COR-L47 (cell line): ENCODE results near the gene PEDS1.
A peak's percentile ranks its signal among the peaks of the same experiment; 100 is the strongest.
"Not testable (repeated sequence)": the region's sequence is repeated elsewhere in the genome, so short reads cannot be mapped to it uniquely, and the experiment has no call there.

Source experiments
- DNase-seq: peaks from one replicate; lab custom pipeline; 2025; lab: John Stamatoyannopoulos, UW

Gene PEDS1

DNA sequence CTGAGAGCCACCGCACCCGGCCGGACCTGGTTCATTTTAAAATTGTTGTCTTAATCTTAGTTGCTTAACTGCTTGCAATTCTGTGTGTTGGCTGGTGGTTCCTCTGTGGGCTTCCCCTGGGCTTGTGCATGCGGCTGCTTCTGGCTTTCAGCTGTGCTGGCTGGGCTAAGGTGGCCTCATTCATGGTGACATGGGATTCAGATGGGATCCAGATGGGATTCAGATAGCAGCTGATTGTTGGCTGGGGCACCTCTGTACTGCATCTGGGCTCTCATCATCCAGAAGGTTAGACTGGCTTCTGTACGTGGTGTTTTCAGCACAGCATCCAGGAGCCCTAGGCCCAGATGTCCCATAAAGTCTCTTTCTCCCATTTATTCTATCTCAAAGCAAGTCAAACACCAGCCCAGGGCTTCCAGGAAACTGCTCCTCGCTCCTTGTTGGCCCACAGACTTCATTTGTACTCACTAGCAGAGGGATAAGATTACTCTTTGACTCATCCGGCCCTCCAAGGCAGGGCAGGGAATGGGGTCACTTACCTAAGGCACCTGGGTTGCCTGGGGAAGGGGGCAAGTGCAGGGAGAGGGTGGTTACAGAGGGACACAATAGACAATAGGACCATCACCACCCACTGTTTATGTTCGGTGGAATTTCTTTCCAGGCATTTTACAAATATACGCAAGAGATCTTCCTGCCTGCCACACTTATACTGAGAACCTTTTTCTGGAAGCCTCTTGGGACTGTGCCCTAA is 10.2 kb upstream of the PEDS1 start:
- DNase-seq: no peak

DNA sequence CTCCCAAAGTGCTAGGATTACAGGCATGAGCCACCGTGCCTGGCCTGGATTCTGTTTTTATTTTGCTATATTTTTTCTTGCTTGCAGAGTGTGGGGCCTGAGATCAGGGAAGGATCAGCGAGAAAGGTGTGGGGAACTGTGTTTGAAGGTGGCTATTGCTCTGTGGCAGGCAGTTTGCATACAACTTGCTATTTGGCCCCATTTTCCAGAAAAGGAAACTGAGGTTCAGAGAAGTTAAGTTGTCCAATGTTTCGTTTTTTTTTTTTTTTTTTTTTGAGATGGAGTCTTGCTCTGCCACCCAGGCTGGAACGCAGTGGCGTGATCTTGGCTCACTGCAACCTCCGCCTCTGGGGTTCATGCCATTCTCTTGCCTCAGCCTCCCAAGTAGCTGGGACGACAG is 8.0 kb upstream of the PEDS1 start:
- not testable (repeated sequence) for DNase-seq

GRCh38 chr20:50153153-50153499 is 397 bp downstream of the PEDS1 start:
- no peak for DNase-seq

GRCh38 chr20:50152394-50153152 is 950 bp downstream of the PEDS1 start:
- DNase-seq: peak; percentile 26

- no peak for DNase-seq
Observed at GRCh38 chr20:50151034-50151743, 2.3 kb downstream of the PEDS1 start.

DNA sequence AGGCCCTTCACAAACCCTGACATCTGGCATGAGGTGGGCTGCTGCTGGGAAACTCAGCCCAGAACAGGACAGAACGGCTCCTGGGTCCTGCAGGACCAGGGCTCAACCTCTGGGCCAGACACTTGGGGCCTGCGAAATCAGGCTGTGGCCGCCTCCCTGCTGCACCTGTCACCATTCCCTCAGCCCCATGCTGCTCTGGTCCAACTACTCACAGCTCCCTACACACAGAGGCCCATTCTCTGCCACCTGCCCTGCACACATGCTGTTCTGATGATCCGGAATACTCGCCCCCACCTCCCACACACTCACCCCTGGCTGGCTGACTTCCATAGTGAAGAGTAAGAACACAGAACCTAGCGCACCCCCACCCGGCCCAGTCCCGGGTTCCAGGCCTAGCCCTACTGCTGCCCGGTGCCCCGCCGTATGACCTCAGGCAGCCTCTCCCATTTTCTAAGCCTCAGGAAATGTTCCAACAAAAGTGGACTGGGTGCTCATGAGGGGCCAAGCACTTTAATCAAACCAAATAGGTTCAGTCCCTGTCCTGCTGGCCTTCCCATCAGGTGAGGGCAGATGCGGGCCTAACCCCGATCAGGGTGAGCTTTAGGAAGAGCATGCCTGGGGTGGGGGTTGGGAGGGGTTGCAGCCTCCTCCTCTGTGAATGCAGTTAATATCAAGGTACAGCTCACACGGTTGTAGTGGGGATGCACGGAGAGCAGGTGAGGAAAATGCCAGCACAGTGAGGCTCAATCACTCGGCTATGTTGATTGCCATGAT is 3.9 kb downstream of the PEDS1 start:
- DNase-seq: no peak

DNA sequence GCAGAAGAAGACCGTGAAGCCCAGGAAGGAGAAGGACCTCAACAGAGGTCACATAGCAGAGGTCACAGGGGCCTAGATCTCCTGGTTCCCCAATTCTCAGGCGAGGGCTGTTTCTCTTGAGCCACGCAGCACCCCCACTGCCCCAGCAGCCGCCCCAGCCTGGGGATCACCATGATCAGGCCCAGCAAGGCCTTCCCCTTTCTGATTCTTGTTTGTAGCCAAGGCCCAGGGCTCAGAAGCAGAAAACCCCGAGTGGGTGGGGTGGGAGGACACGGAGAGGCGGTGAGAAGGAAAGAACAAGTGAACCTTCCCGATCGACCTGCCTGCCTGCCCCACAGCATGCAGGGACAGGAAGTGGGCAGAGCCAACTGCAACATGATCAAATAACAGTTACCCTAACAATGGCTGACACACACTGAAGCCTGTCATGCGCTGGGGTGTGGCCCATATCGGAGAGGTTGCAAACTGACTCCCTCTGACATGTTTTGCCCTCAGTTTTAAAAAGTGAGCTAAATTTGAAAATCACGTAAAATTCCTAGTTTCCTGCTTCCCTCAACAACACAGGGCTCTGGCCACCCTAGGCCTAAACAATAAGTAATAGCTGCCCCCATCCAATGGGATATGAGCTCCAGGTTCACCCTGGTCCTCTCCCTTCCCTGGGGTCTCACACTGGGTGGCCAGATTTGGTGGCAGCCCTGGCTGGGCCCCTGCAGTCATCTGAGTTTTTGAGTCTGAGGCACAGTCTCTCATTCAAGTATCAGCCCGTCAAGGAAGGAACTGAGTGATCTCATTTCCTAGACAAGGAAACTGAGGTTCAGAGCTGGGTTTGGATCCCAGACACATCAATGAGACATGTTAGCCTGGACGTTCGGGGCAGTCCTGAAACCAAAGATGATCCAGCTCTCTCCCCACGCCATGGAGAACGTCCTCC is 6.5 kb downstream of the PEDS1 start:
- DNase-seq: no peak

- no peak for DNase-seq
Observed at GRCh38 chr20:50146214-50146613, 7.3 kb downstream of the PEDS1 start.

- DNase-seq: no peak
Observed at GRCh38 chr20:50145566-50145965, 8.0 kb downstream of the PEDS1 start.

- DNase-seq: no peak
Observed at GRCh38 chr20:50144362-50144761, 9.2 kb downstream of the PEDS1 start.

DNA sequence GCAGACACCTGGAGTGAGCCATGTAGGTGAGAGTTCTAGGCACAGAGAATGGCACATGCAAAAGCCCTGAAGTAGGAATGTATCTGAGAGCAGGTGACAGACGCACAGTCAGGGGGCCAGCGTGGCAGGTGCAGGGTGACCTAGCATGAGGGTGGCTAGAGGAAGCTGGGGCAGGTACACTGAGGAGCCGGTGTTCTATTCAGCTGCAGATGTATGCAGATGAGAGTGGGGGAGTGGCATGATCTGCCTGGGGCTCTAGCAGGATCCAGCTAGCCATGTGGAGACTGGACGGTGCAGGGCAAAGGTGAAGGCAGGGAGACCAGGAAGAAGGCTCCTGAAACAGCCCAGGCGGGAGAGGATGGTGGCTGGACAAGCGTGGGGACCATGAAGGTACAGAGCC is 10.7 kb downstream of the PEDS1 start:
- DNase-seq: no peak

DNA sequence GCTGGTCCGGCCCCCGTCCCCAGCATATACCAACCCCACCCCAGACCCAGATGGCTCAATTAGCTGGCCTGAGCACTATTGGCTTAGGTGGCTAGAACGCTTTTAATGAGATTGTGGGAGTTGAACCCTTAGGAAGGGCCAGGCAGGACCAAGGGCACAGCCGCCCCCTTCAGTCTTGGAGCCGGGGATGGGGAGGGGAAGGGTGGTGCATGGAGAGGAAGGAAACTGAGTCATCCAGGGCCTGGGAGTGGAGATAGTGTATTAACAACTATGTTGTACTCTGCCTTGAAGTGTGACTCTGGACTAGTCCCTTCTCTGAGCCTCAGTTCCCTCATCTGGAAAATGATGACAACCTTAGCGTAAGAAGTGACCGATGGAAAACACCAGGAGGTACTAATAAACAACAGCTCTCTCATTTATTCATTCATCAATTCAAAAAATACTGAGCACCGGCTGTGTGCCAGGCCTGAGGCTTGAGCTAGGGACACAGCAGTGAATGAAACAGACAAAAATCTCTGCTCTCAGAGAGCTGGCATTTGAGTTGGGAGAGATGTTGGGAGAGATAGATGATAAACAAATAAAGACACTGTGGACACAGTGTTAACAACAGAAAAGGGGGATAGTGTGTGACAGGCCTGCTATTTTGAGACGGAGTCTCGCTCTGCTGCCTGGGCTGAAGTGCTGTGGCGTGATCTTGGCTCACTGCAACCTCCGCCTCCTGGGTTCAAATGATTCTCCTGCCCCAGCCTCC is 11.5 kb downstream of the PEDS1 start:
- no peak for DNase-seq

DNA sequence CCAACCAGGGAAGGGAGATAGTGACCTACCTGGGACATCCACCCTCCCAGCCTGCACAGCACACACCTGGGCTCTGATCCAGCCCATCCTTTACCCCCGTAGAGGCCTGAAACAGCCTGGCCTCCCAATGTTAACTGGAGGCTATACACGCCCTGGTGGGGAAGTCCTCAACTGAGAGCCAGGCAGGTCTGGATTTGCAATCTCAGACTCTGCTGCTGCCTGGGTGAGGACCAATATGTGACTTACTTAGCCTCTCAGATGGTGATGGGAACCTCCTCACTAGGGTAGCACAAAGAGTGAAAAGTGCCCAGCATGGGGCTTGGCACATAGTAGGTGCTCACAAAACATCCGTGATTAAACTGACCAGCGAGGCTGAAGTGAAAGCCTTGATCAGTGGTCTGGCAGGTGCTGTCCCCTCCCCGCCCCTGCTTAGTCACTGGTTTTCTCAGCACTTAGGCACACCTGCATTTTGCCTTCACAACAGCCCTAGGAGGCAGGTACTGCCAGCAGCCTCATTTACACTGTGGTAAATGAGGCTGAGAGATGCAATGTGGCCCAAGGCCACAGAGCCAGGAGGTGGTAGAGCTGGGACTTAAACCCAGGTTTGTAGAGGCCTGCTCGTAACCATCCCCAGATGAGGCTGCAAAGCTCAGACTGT is 12.4 kb downstream of the PEDS1 start:
- DNase-seq: no peak

DNA sequence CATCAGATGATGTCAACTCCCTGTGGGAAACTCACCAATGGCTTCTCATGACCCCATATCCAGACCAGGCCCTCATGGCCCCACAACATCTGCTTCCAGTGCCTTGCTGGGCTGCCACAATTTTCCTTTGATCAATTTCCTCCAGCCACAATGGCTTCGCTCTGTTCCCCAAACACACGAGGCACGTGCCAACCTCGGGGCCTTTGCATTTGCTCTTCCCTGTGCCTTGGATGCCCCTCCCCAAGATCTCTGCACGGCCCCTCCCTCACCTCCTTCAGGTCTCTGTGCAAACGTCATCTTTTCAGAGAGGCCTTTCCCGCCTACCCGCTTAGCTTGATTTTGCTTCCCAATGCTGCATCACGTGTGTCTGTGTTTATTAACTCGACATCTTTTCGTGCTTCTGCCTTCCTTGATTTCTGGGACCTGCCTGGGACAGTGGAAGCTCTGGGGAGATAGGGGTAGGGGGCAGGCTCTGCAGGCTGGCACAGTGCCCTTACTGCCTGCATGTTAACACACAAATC is 13.1 kb downstream of the PEDS1 start:
- DNase-seq: no peak

DNA sequence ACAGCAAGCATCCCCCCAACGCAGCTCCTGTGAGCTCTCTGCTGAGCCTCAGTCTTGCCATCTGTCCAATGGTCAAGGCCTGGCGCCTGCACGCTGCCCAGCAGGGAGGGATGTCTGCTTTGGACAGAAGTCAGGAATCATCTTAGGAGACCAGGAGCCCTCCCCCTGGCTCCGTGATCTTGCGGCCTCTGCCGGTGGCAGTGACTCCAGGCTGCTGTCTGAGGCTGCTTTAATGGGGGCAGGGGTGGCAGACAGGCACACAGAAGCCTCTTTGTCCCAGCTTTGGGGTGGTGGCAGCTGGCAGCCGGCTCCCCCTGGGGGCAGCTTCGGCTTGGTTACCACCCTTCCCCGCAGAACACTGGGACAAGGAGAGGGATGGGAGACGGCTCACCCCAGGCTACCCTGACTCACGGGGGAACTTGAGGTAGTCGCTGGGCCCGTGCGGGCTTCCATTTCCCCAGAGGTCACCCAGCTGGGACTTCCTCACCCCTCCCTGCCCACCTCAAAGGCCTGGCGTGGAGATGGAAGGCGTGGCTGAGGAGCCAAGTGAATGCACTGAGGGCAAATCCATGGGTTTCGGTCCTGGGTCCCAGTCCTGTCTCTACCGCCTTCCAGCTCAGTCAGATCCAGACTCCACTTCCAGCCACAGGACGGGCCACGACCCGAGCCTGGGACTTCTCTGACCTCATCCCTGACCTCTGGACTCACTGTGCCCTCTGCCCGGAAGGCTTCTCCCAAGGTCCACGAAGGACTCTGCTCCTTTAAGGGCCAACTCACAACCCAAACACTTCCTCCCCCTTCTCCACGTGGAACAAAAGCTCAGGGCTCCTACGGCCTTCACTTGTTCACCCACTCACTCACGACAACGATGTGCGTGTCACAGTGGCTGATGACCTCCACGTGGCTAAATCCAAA is 14.8 kb downstream of the PEDS1 start:
- DNase-seq: no peak

DNA sequence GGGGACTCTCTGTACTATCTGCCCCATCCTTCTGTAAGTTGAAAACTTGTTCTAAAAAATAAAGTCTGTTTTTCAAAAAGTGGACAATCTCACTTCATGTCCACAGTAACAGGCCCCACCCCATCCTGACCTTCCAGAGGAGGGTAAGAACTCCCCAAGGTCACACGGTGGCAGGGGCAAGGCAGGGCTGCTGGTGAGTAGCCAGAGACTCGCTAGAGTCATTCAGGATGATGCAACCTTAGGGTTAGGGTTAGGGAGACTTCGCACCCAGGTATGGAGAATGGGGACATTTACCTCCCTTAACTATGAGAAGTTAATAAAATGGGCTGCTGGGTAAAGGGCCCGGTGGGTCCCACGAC is 15.4 kb downstream of the PEDS1 start:
- DNase-seq: no peak

DNA sequence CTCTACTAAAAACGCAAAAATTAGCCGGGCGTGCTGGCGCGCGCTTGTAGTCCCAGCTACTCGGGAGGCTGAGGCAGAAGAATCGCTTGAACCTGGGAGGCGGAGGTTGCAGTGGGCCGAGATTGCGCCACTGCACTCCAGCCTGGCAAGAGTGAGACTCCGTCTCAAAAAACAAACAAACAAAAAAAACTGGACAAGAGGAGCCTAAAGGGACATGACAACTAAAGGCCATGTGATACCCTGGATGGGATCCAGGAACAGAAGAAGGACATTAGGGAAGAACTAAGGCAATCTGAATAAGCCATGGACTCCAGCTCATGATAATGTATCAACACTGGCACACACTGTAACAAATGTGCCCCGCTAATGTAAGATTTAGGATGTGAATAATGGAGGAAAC is 15.8 kb downstream of the PEDS1 start:
- DNase-seq: not testable (repeated sequence)

GRCh38 chr20:50136822-50137599 is 16.5 kb downstream of the PEDS1 start:
- no peak for DNase-seq
